K562 (cell line): ENCODE results near the gene GIGYF1. TPM values are rescaled to one million over a fixed set of nuclear protein-coding genes. Genes with fewer than 3 reads are reported as not detected.

Experiments used
- BMI1 ChIP-seq: fragments of 150-350 bp; IDR thresholded peaks from 2 replicates; pipeline ENCODE4 v1.6.1; 2014; ENCODE audit warnings: low read length
- BRF1 ChIP-seq: IDR thresholded peaks from 3 replicates; pipeline ENCODE4 v1.6.1; 2011; ENCODE audit warnings: borderline replicate concordance, mild to moderate bottlenecking; ENCODE audit not compliant: insufficient read length; ENCODE audit errors: extremely low read depth
- CEBPG ChIP-seq, 3 experiments: fragments of 200-800 bp in 1 of 3; sonication (Bioruptor generic) in 1 of 3; sonication (generic) in 1 of 3; formaldehyde crosslinking in 1 of 3; IDR thresholded peaks in 2 of 3; conservative IDR thresholded peaks in 1 of 3; 2 replicates each; pipeline versions ENCODE4 v1.6.1 to v1.8.0; 2016 to 2022; ENCODE audit warnings: missing compliant biosample characterization in 2 of 3, missing genetic modification characterization in 2 of 3, mild to moderate bottlenecking in 1 of 3, missing genetic modification reagents in 1 of 3
- EZH2 ChIP-seq: IDR thresholded peaks from 2 replicates; pipeline ENCODE4 v1.6.1; 2012; ENCODE audit warnings: low read depth, mild to moderate bottlenecking, inconsistent platforms, low read length, borderline replicate concordance
- FOXM1 ChIP-seq, 2 experiments: fragments of 450-650 bp in 1 of 2; sonication (generic) in 1 of 2; formaldehyde crosslinking in 1 of 2; IDR thresholded peaks; 2 replicates each; pipeline versions ENCODE4 v1.6.1 to v1.9.0; 2017 to 2022; ENCODE audit warnings: low read depth in 2 of 2, mild to moderate bottlenecking in 2 of 2, missing genetic modification reagents in 1 of 2, moderate library complexity in 1 of 2
- HDAC6 ChIP-seq: IDR thresholded peaks from 2 replicates; pipeline ENCODE4 v1.6.1; 2012; ENCODE audit warnings: low read depth, mild to moderate bottlenecking, control low read depth, inconsistent platforms, low read length, moderate library complexity
- POLR2G ChIP-seq: fragments of 200-400 bp; formaldehyde crosslinking; IDR thresholded peaks from 2 replicates; pipeline ENCODE4 v1.6.1; 2017; ENCODE audit warnings: low read depth, mild to moderate bottlenecking, antibody characterized with exemption, low read length, moderate library complexity
- RCOR1 ChIP-seq, 2 experiments: IDR thresholded peaks; 2 replicates each; pipeline ENCODE4 v1.6.1; 2012; ENCODE audit warnings: low read depth in 2 of 2, low read length in 2 of 2, borderline replicate concordance in 1 of 2, improper control_type of control experiment in 1 of 2
- SOX6 ChIP-seq: fragments of 450-650 bp; IDR thresholded peaks from 2 replicates; pipeline ENCODE4 v1.6.1; 2014; ENCODE audit warnings: mild to moderate bottlenecking
- SP1 ChIP-seq: sonication (generic); formaldehyde crosslinking; IDR thresholded peaks from 2 replicates; pipeline ENCODE4 v1.8.1; 2022; ENCODE audit warnings: mild to moderate bottlenecking, missing genetic modification reagents
- U2AF2 ChIP-seq: fragments of 200-400 bp; formaldehyde crosslinking; optimal IDR thresholded peaks from 2 replicates; pipeline ENCODE3; 2017; ENCODE audit warnings: low read depth, mild to moderate bottlenecking, low read length
- VEZF1 ChIP-seq: fragments of 200-800 bp; sonication (Bioruptor generic); IDR thresholded peaks from 2 replicates; pipeline ENCODE4 v1.6.1; 2017; ENCODE audit warnings: missing genetic modification characterization, missing compliant biosample characterization
- ZNF124 ChIP-seq: sonication (generic); formaldehyde crosslinking; IDR thresholded peaks from 2 replicates; pipeline ENCODE4 v1.8.1; 2022; ENCODE audit warnings: missing genetic modification reagents
- ZNF740 ChIP-seq, 3 experiments: fragments of 200-800 bp in 1 of 3; sonication (Bioruptor generic) in 1 of 3; sonication (generic) in 1 of 3; formaldehyde crosslinking in 1 of 3; IDR thresholded peaks; 2 replicates each; pipeline versions ENCODE4 v1.6.1 to v1.8.0; 2016 to 2022; ENCODE audit warnings: mild to moderate bottlenecking in 2 of 3, missing compliant biosample characterization in 2 of 3, missing genetic modification characterization in 2 of 3, missing genetic modification reagents in 1 of 3
- polyA plus RNA-seq, 8 experiments: library from polyadenylated mRNA; depleted of rRNA in 4 of 8; stranded (reverse) in 5 of 8; unstranded in 3 of 8; fragments of >200 nt; fragmentation: Nextera tagmentation in 2 of 8; fragmentation: Illumina TruSeq in 1 of 8; extraction: Ambion mirVana in 2 of 8; extraction: Trizol in 1 of 8; gene quantifications; 2 replicates each; pipeline versions ENCODE4 v1.2.1 to v1.2.3, GENCODE V29; 2011 to 2014; ENCODE audit warnings: inconsistent platforms in 1 of 8, missing spikeins in 1 of 8
- total RNA-seq, 7 experiments: library from RNA; depleted of rRNA in 6 of 7; stranded (reverse); fragments of >200 nt in 6 of 7; fragmentation: Illumina TruSeq in 2 of 7; extraction: Trizol in 2 of 7; gene quantifications; 2 replicates each; pipeline versions ENCODE4 v1.2.1 to v1.2.3, GENCODE V29; 2011 to 2021; ENCODE audit warnings: low replicate concordance in 1 of 7
- TF ChIP-seq, protein P1 (sequence below): fragments of 450-650 bp; IDR thresholded peaks from 2 replicates; pipeline ENCODE4 v1.6.1; 2018; ENCODE audit not compliant: partially characterized antibody
- TF ChIP-seq, protein P2 (sequence below): fragments of 450-650 bp; formaldehyde crosslinking; IDR thresholded peaks from 2 replicates; pipeline ENCODE4 v1.4.0; 2020; ENCODE audit warnings: mild to moderate bottlenecking, moderate library complexity

GIGYF1 gene
- total and polyA plus RNA-seq, 9 of the 15 experiments (the other 6 are each of a cell fraction or from before 2014, with no cell fraction given): 0.56 to 76.2 (median 16.8) TPM

DNA sequence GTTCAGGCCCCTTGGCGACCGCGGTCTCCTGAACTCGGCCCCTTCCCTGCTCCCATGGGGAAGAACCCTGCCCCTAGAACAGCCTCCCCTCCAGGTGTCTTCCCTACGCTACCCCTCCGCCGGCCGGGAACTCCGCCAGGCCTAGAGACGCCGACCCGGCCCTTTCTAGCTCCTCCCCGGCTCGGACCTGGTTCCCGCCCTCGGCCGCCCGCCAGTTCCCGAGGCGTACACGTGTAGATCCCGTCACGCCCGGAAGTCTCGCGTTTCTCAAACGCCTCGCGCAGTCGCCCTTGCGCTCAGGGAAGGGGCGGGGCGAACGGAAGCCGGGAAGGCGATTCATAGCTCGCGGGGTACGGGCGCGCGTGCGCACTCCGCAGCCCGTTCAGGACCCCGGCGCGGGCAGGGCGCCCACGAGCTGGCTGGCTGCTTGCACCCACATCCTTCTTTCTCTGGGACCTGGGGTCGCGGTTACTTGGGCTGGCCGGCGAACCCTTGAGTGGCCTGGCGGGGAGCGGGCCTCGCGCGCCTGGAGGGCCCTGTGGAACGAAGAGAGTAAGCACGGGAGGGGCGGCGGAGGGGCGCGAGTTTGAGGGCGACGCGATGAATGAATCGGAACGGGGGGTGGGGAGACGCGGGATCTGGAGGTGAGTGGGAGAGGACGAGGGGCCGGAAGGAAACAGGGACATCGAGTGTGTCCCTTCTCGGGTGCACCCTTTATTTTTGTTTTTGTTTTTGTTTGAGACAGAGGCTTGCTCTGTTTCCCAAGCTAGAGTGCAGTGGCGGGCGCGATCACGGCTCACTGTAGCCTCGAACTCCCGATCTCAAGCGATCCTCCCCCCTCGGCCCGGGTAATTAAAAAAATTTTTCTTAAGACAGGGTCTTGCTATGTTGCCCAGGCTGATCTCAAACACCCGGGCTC lies 12.0 kb upstream of the GIGYF1 start, which contains the start of gene POP7 (continued):
- no peak for TF ChIP-seq FOXM1 (IDR thresholded peaks at IDR 0.05; ENCODE audit: low read depth)
- no peak for TF ChIP-seq FOXM1 (CRISPR knock-in tag; IDR thresholded peaks at IDR 0.05; ENCODE audit: low read depth)
- TF ChIP-seq RCOR1 (IDR thresholded peaks at IDR 0.05; ENCODE audit: borderline replicate concordance in 1 of 2, low read depth in 2 of 2, low read length in 2 of 2): peak in 1 of 2 experiments; percentile 31; a peak in 1 of 4 replicates
- TF ChIP-seq EZH2: no peak
- TF ChIP-seq ZNF124: no peak
- TF ChIP-seq VEZF1 (CRISPR knock-in tag): peak; percentile 88
- peak; percentile 98 for TF ChIP-seq POLR2G
- TF ChIP-seq U2AF2: no peak
- TF ChIP-seq, protein P1, sequence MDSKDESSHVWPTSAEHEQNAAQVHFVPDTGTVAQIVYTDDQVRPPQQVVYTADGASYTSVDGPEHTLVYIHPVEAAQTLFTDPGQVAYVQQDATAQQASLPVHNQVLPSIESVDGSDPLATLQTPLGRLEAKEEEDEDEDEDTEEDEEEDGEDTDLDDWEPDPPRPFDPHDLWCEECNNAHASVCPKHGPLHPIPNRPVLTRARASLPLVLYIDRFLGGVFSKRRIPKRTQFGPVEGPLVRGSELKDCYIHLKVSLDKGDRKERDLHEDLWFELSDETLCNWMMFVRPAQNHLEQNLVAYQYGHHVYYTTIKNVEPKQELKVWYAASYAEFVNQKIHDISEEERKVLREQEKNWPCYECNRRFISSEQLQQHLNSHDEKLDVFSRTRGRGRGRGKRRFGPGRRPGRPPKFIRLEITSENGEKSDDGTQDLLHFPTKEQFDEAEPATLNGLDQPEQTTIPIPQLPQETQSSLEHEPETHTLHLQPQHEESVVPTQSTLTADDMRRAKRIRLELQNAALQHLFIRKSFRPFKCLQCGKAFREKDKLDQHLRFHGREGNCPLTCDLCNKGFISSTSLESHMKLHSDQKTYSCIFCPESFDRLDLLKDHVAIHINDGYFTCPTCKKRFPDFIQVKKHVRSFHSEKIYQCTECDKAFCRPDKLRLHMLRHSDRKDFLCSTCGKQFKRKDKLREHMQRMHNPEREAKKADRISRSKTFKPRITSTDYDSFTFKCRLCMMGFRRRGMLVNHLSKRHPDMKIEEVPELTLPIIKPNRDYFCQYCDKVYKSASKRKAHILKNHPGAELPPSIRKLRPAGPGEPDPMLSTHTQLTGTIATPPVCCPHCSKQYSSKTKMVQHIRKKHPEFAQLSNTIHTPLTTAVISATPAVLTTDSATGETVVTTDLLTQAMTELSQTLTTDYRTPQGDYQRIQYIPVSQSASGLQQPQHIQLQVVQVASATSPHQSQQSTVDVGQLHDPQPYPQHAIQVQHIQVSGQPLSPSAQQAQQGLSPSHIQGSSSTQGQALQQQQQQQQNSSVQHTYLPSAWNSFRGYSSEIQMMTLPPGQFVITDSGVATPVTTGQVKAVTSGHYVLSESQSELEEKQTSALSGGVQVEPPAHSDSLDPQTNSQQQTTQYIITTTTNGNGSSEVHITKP: peak; percentile 97
- TF ChIP-seq ZNF740 (CRISPR knock-in tag; IDR thresholded peaks at IDR 0.05): 0 out of 2 replicates have a peak, but pooled peaks have one; percentile 59
- no peak for TF ChIP-seq ZNF740 (tag; IDR thresholded peaks at IDR 0.05)
- no peak for TF ChIP-seq BRF1
- TF ChIP-seq BMI1: no peak
- no peak; the same call in 1 of the 2 replicates for TF ChIP-seq SOX6
- TF ChIP-seq CEBPG (CRISPR knock-in tag; IDR thresholded peaks at IDR 0.05): no peak
- TF ChIP-seq CEBPG (tag; conservative IDR thresholded peaks at IDR 0.05 in 1 of 2, IDR thresholded peaks at IDR 0.05 in 1 of 2): no peak
- no peak for TF ChIP-seq HDAC6
- TF ChIP-seq, protein P2, sequence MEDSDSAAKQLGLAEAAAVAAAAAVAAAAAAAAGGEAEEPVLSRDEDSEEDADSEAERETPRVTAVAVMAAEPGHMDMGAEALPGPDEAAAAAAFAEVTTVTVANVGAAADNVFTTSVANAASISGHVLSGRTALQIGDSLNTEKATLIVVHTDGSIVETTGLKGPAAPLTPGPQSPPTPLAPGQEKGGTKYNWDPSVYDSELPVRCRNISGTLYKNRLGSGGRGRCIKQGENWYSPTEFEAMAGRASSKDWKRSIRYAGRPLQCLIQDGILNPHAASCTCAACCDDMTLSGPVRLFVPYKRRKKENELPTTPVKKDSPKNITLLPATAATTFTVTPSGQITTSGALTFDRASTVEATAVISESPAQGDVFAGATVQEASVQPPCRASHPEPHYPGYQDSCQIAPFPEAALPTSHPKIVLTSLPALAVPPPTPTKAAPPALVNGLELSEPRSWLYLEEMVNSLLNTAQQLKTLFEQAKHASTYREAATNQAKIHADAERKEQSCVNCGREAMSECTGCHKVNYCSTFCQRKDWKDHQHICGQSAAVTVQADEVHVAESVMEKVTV: no peak
- peak; percentile 91 for TF ChIP-seq SP1 (CRISPR knock-in tag)
